ENCODE data around the gene CDC5L.
A peak's percentile ranks its signal among the peaks of the same experiment; 100 is the strongest.

CDC5L gene

DNA sequence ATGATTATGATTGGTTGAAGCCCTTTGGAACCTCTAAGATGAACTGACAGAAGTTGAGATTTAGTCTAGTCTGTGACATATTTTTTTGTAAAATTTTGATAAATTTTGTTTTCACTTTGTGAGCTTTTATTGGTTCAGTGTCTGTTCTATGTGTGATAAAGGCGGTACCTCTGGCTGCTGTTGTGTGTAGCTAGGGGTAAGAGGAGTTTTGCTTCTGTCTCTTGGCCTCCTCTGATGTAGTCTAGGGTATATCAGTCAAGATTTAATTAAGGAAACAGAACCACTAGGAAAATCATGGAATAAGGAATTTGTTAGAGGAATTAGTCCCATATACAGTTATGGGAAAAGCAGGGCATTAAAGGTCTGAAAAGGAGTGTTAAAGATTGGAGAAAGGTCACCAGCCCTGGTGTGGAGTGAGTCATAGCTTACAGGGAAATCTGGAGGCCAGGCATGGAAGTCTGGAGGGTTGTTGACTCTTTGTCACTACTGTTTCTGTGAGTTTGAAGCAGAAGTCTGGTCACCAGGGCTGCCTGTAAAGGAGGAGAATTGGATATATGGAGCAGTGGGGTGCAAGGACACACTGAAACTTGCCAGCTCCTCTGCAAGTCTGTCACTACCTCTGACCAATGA lies 28.5 kb downstream of the CDC5L start:
- H3K27ac Mint-ChIP-seq, result no peak overlapping the region
- no peaks in the 10 kb centered on the region for H3K9me3 Mint-ChIP-seq (ENCODE audit: low read depth)
- peaks cover 42% of the 10 kb centered on the region for H3K4me1 Mint-ChIP-seq (ENCODE audit: low read depth)
- H3K27me3 Mint-ChIP-seq, result no peaks in the 10 kb centered on the region
- no peak overlapping the region for H3K4me3 Mint-ChIP-seq
- peaks cover 38% of the 10 kb centered on the region for H3K36me3 Mint-ChIP-seq

DNA sequence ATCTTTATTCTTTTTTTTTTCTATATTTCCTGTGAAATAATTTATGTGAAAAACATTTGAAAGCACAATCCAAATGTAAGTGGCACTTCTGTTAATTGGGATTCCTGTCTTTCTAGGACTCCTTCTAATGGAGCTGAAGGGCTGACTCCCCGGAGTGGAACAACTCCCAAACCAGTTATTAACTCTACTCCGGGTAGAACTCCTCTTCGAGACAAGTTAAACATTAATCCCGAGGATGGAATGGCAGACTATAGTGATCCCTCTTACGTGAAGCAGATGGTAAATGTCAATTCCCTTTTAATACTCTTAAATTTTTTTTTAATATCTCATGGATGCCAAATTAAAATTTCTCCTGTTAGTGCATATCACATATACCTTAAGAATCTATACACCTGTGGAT lies 35.0 kb downstream of the CDC5L start:
- Mint-ChIP-seq H3K4me3 (no peak overlapping the region), H3K27ac (no peak overlapping the region)

DNA sequence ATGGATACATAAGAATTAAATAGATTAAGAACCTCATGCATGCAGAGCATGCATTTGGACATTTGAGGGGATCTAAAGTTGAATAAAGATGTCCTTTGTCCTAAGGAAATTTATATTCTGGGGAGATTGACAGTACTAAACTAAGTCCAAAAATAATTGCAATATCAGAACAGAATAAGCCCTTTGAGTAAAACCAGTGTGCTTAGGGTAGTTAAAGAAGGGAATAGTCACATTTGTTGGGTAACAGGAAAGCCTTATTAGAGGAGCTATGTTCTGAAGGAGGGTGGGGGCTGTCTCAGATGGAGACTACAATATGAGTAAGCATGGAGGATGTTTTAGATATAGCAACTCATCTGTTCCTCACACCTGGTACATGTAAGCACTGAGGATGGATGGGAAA lies 35.8 kb downstream of the CDC5L start:
- H3K4me3 Mint-ChIP-seq, result no peak overlapping the region
- H3K27me3 Mint-ChIP-seq, result no peaks in the 10 kb centered on the region
- H3K4me1 Mint-ChIP-seq (ENCODE audit: low read depth), result peaks cover 2% of the 10 kb centered on the region
- no peaks in the 10 kb centered on the region for H3K9me3 Mint-ChIP-seq (ENCODE audit: low read depth)
- H3K36me3 Mint-ChIP-seq, result peaks cover 18% of the 10 kb centered on the region
- no peak overlapping the region for H3K27ac Mint-ChIP-seq

More for the DNA sequence above, 35.0 kb downstream of the CDC5L start:
- Mint-ChIP-seq H3K9me3 (ENCODE audit: low read depth) (no peaks in the 10 kb centered on the region), H3K4me1 (ENCODE audit: low read depth) (peaks cover 2% of the 10 kb centered on the region), H3K36me3 (peaks cover 19% of the 10 kb centered on the region), H3K27me3 (no peaks in the 10 kb centered on the region)

DNA sequence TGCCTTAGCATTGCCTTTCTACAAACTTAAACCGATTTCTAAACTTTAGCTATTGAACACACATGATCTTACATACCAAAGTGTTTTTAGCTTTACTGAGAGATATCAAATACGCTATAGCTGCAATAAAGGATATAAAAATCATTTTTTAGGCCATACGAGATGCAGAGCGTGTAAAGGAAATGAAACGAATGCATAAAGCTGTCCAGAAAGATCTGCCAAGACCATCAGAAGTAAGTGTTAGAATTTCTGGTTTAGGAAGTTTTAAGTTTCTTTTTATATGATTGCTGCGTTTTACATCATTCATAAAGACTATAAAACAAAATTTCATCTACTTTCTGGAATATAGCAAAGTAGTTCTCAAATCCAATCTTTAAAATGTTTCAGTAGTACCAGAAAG lies 38.4 kb downstream of the CDC5L start:
- Mint-ChIP-seq H3K36me3 (peaks cover 12% of the 10 kb centered on the region), H3K4me1 (ENCODE audit: low read depth) (peaks cover under 1% of the 10 kb centered on the region), H3K27me3 (no peaks in the 10 kb centered on the region), H3K9me3 (ENCODE audit: low read depth) (no peaks in the 10 kb centered on the region), H3K27ac (no peak overlapping the region), H3K4me3 (no peak overlapping the region)

DNA sequence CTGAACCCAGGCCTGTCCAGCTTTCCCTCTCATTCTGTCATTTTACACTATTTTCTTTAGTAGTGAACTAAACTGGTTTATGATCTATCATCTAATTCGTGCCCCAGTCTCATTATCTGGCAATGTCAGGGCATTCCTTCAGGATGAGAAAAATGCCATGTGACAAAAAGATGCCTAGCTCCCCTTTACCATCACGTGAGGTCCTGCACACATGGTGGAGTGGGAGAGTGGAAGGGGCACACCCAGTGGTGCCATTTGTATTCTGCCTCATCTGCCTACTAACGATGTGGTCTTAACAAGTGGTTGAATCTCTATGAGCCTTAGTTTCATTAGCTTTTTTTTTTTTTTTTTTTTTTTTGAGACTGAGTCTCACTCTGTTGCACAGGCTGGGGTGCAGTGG lies 41.2 kb downstream of the CDC5L start:
- Mint-ChIP-seq H3K4me3 (no peak overlapping the region), H3K27ac (no peak overlapping the region), H3K4me1 (ENCODE audit: low read depth) (peaks cover 13% of the 10 kb centered on the region), H3K9me3 (ENCODE audit: low read depth) (no peaks in the 10 kb centered on the region), H3K36me3 (peaks cover 15% of the 10 kb centered on the region), H3K27me3 (no peaks in the 10 kb centered on the region)

DNA sequence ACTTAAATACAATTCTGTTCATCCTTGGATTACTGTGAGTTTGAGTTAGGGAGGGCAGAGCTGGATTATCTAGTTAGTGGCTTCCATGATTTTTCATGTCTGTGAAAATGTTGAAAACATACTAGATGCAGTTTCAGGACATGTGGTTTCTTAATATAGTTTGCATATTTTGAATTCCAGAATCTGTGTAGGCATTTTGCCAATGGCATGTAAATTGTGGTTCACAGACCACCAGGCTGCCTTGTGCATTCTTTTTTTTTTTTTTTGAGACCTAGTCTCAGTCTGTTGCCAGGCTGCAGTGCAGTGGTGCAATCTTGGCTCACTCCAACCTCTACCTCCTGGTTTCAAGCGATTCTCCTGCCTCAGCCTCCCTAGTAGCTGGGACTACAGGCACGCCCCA lies 42.8 kb downstream of the CDC5L start:
- peaks cover 14% of the 10 kb centered on the region for H3K4me1 Mint-ChIP-seq (ENCODE audit: low read depth)
- H3K27ac Mint-ChIP-seq, result no peak overlapping the region
- H3K9me3 Mint-ChIP-seq (ENCODE audit: low read depth), result no peaks in the 10 kb centered on the region
- peaks cover 17% of the 10 kb centered on the region for H3K36me3 Mint-ChIP-seq
- no peak overlapping the region for H3K4me3 Mint-ChIP-seq
- no peaks in the 10 kb centered on the region for H3K27me3 Mint-ChIP-seq

DNA sequence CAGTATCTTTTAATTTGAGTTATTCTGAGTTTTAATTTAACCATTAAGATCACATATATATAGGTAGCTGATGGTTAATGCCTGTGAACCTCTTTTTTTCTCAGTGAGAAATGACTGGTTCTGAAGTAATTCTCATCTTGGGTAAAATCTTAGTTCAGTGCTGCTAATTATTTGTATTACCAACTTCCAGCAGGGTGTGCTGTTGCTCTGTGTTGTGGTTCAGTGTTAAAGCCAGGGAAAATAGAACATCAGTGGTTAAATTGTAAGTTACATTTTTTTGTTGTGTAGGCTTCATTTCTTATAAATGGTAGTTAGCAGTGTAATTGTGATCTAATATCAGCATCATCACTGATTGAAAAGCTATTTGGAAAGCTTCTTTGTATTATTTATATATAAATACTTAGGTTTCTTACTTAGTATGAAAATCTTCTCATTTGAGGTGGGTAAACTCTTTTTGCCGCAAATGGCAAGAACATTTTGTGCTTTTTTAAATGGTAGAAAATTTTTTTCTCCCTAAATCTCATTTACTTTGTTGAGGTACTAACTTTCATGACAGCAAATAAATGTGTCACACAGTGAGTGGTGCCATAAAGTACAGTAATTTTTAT lies 43.7 kb downstream of the CDC5L start:
- no peaks in the 10 kb centered on the region for H3K9me3 Mint-ChIP-seq (ENCODE audit: low read depth)
- H3K36me3 Mint-ChIP-seq, result peaks cover 16% of the 10 kb centered on the region
- H3K4me1 Mint-ChIP-seq (ENCODE audit: low read depth), result peaks cover 16% of the 10 kb centered on the region
- H3K4me3 Mint-ChIP-seq, result no peak overlapping the region
- H3K27me3 Mint-ChIP-seq, result no peaks in the 10 kb centered on the region
- H3K27ac Mint-ChIP-seq, result no peak overlapping the region

DNA sequence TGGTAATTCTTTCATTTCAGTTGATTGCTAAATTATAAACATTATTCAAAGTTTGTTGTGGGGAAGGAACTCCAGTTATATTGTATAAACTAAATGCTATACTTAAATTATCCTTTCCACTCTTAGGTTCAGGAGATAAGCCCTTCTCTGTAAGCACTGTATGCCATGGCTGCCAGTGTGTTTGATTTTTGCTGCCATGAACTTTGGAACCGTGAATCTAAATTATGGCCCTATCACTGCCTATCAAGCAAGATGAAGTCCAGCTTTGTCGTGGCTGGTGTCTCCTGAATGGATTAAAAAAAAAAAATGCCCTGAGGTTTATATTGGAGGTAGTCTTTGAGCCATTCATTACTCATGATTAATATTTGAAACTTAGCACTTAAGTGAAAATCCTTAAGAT lies 44.7 kb downstream of the CDC5L start:
- Mint-ChIP-seq H3K4me3 (no peak overlapping the region), H3K4me1 (ENCODE audit: low read depth) (peaks cover 21% of the 10 kb centered on the region), H3K36me3 (peaks cover 19% of the 10 kb centered on the region), H3K9me3 (ENCODE audit: low read depth) (no peaks in the 10 kb centered on the region), H3K27me3 (no peaks in the 10 kb centered on the region), H3K27ac (no peak overlapping the region)

DNA sequence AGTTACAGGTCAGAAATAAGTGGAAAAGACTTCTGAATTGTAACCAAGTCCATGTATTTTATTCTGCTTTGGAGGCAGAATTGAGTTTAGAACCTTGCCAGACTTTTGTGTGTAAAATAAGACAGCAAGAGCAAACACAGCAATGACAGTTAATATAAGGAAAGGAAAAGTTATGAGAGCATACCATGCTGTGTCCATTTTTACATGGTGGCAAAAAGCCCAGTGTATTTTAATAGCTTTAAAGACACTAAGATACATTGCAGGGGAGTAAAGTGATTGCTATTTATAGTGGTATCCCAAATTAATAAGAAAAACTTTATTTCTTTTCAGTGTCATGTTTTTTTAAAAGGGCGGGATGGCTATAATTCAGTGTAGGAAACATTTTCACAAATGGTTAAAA lies 45.2 kb downstream of the CDC5L start:
- Mint-ChIP-seq H3K9me3 (ENCODE audit: low read depth) (no peaks in the 10 kb centered on the region), H3K4me1 (ENCODE audit: low read depth) (peaks cover 21% of the 10 kb centered on the region), H3K27me3 (no peaks in the 10 kb centered on the region), H3K36me3 (peaks cover 19% of the 10 kb centered on the region), H3K4me3 (no peak overlapping the region), H3K27ac (peak overlapping the region; percentile 16)

DNA sequence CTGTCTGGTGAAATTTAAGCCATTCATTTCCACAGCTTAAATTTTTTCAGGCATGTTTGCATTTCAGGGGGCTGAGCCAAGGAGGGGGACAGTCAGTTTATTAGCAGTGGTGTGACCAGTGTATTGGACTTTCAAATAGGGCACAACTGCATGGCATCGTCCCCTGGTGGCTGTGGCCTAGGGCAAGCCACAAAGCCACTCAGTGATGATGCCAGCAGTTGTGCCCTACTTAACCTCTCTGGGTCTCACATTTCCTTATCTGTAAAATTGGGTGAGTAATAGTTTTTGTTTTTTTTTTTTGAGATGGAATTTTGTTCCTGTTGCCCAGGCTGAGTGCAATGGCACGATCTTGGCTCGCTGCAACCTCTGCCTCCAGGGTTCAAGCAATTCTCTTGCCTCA lies 48.0 kb downstream of the CDC5L start:
- peaks cover 21% of the 10 kb centered on the region for H3K4me1 Mint-ChIP-seq (ENCODE audit: low read depth)
- H3K9me3 Mint-ChIP-seq (ENCODE audit: low read depth), result no peaks in the 10 kb centered on the region
- peaks cover 27% of the 10 kb centered on the region for H3K36me3 Mint-ChIP-seq
- no peaks in the 10 kb centered on the region for H3K27me3 Mint-ChIP-seq
- H3K27ac Mint-ChIP-seq, result no peak overlapping the region
- no peak overlapping the region for H3K4me3 Mint-ChIP-seq

DNA sequence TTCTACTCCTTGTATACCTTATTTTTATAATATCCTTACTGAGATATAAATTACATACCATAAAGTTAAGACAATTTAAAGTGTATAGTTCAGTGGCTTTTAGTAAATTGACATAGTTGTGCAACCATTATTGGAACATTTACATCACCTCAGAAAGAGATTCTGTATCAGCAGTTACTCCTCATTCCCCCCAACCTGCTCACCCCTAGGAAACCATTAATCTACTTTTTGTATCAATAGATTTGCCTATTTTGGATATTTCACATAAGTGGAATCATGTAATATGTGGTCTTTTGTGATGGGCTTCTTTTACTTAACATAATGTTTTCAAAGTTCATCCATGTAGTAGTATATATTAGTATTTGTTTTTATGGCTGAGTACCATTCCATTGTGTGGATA lies 51.3 kb downstream of the CDC5L start:
- H3K9me3 Mint-ChIP-seq (ENCODE audit: low read depth), result peaks cover 14% of the 10 kb centered on the region
- H3K27me3 Mint-ChIP-seq, result no peaks in the 10 kb centered on the region
- peaks cover 37% of the 10 kb centered on the region for H3K36me3 Mint-ChIP-seq
- H3K4me3 Mint-ChIP-seq, result no peak overlapping the region
- H3K27ac Mint-ChIP-seq, result no peak overlapping the region
- peaks cover 11% of the 10 kb centered on the region for H3K4me1 Mint-ChIP-seq (ENCODE audit: low read depth)

DNA sequence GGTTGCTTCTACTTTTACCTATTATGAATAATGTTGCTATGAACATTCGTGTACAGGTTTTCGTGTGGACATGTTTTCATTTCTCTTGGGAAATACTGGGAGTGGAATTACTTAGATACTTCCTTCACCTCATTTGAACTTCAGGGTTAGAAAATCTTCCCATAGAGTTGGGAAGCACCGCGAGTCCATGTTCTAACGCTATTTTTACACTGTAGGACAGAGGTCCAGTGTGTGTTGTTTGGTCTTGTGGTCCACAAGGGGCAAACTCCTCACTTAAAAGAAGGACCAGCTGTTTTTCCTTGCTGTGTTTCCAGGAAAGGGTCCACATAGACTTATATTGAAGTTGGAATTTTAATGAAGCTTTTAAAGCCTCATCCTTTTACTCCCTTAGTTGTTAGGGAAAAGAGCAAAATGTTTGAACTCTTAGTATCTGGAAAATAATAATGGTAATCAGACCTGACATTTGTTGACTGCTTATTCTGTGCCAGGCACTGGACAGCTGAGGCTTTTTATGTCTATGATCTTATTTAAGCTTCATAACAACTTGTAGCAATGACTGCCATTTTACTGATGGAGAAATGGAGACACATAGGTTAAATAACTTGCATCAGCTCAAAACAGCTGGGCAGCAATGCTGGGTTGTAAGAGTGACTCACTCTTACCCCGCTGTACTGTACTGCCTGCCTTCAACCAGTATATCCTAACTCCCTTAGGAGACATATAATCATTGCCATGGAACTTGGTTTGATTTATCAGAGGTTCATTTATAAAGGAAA lies 52.0 kb downstream of the CDC5L start:
- no peaks in the 10 kb centered on the region for H3K27me3 Mint-ChIP-seq
- H3K36me3 Mint-ChIP-seq, result peaks cover 35% of the 10 kb centered on the region
- no peak overlapping the region for H3K4me3 Mint-ChIP-seq
- H3K9me3 Mint-ChIP-seq (ENCODE audit: low read depth), result peaks cover 14% of the 10 kb centered on the region
- no peak overlapping the region for H3K27ac Mint-ChIP-seq
- H3K4me1 Mint-ChIP-seq (ENCODE audit: low read depth), result peaks cover 12% of the 10 kb centered on the region

DNA sequence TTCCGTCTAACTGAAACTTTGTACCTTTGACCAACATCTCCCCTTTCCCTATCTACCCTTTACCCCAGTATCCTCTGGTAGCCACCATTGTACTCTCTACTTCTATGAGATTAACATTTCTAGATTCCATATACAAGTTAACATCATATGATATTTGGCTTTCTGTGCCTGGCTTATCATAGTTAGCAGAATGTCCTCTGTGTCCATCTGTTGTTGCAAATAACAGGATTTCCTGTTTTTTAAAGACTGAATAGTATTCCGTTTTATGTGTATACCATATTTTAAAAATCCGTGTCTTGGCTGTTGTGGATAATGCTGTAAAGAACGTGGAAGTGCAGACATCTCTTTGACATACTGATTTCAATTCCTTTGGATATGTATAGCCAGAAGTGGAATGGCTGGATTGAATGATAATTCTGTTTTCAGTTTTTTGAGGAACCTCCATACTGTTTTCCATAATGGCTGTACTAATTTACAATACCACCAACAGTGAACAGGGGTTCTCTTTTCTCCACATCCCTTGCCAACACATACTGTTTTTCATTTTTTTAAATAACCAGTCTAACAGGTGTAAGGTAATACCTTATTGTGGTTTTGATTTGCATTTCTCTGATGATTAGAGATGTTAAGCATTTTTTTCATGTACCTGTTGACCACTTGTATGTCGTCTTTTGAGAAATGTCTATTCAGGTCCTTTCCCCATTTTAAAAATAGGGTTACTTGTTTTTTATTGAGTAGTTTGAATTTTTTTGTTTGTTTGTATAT lies 53.8 kb downstream of the CDC5L start:
- H3K27ac Mint-ChIP-seq, result no peak overlapping the region

DNA sequence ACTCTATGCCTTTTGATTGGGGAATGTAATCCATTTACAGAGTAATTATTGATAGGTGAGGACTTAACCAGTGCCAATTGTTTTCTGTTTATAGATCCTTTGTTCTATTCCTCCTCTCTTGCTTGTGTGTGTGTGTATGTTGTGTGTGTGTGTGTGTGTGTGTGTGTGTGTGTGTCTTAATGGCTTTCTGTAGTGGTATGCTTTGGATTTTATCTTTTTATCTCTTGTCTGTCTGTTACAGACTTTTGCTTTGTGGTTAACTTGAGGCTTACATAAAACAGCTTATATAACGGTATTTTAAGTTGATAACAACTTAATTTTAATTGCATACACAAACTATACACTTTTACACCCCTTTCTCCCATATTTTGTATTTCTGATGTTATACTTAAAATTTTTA lies 54.7 kb downstream of the CDC5L start:
- Mint-ChIP-seq H3K27me3 (no peaks in the 10 kb centered on the region), H3K9me3 (ENCODE audit: low read depth) (peaks cover 14% of the 10 kb centered on the region), H3K4me1 (ENCODE audit: low read depth) (peaks cover 6% of the 10 kb centered on the region), H3K36me3 (peaks cover 35% of the 10 kb centered on the region), H3K4me3 (no peak overlapping the region), H3K27ac (no peak overlapping the region)

More for the DNA sequence above, 53.8 kb downstream of the CDC5L start:
- Mint-ChIP-seq H3K27me3 (no peaks in the 10 kb centered on the region), H3K36me3 (peaks cover 37% of the 10 kb centered on the region), H3K4me3 (no peak overlapping the region), H3K4me1 (ENCODE audit: low read depth) (peaks cover 11% of the 10 kb centered on the region), H3K9me3 (ENCODE audit: low read depth) (peaks cover 14% of the 10 kb centered on the region)

All from activated naive CD8-positive, alpha-beta T cell (primary cell).